HepG2 (cell line): ENCODE results near the gene PLCB4. TPM values are rescaled to one million over a fixed set of nuclear protein-coding genes. Genes with fewer than 3 reads are reported as not detected.

Source experiments
- ATAC-seq: fragments of 200-7000 bp; cut with Tn5 transposase; 3 replicates; pipeline ENCODE4 v1.9.1; 2020; ENCODE audit warnings: mild to moderate bottlenecking, moderate library complexity
- BruUV-seq: library from RNA; stranded (reverse); fragments of 400-500 nt; replicated peaks from 2 replicates; lab custom pipeline; 2021; lab: Mats Ljungman, UMichigan
- CTCF ChIA-PET: fragments of 300-600 bp; formaldehyde crosslinking; extraction: SDS; loops from one replicate; lab custom pipeline; 2021; ENCODE audit warnings: low total read pairs, inconsistent platforms, low intra/inter-chr PET ratio; lab: Yijun Ruan, JAX
- POLR2A ChIA-PET: fragments of 350-600 bp; sonication (Branson Sonifier 250); formaldehyde crosslinking; loops from one replicate; lab custom pipeline; 2020; ENCODE audit warnings: antibody characterized with exemption, inconsistent platforms; lab: Yijun Ruan, JAX
- DNase-seq: peaks from one replicate; pipeline ENCODE4 v3.0.0-alpha.2; 2015; ENCODE audit warnings: low spot score
- FAIRE-seq: peaks from 3 replicates; lab custom pipeline; 2011; peaks lifted over from hg19 to GRCh38; lab: Jason Lieb, UNC
- H2AFZ ChIP-seq: one replicate; pipeline ENCODE4 v1.6.1; 2011; ENCODE audit warnings: low read length, inconsistent platforms
- H3K27ac ChIP-seq: fragments of 300-600 bp; 3 replicates; pipeline ENCODE4 v1.8.0; 2011; ENCODE audit warnings: mixed run types, mild to moderate bottlenecking, mixed read lengths, low read length, inconsistent platforms; ENCODE audit not compliant: insufficient read depth; ENCODE audit errors: extremely low read length
- H3K27me3 ChIP-seq, 2 experiments: fragments of 200-600 bp in 1 of 2; 2 replicates in 1 of 2; 3 replicates in 1 of 2; pipeline versions ENCODE4 v1.6.0 to v1.8.0; 2011; ENCODE audit warnings: low read length in 2 of 2, mild to moderate bottlenecking in 2 of 2, moderate library complexity in 2 of 2, inconsistent platforms in 1 of 2; ENCODE audit not compliant: insufficient read depth in 2 of 2, control insufficient read depth in 1 of 2
- H3K36me3 ChIP-seq, 2 experiments: fragments of 200-600 bp in 1 of 2; replicated peaks in 1 of 2; 2 replicates in 1 of 2; 3 replicates in 1 of 2; pipeline versions ENCODE4 v1.5.1 to v1.8.0; 2011; ENCODE audit warnings: low read length in 2 of 2, inconsistent platforms in 1 of 2; ENCODE audit not compliant: insufficient read depth in 2 of 2, control insufficient read depth in 1 of 2
- H3K4me1 ChIP-seq: 2 replicates; pipeline ENCODE4 v1.5.1; 2012; ENCODE audit warnings: low read length, inconsistent platforms; ENCODE audit not compliant: insufficient read depth
- H3K4me2 ChIP-seq: 2 replicates; pipeline ENCODE4 v1.6.0; 2011; ENCODE audit warnings: low read depth, low read length, inconsistent platforms
- H3K4me3 ChIP-seq, 3 experiments: fragments of 200-600 bp in 1 of 3; sonication (generic), shearing (Covaris generic) in 1 of 3; replicated peaks in 1 of 3; 2 replicates each; pipeline ENCODE4 v1.5.1; 2011 to 2016; ENCODE audit warnings: low read length in 3 of 3, inconsistent platforms in 2 of 3, low read depth in 2 of 3, mild to moderate bottlenecking in 2 of 3, control low read depth in 1 of 3, mixed read lengths in 1 of 3; ENCODE audit not compliant: insufficient read depth in 1 of 3
- H3K79me2 ChIP-seq: one replicate; pipeline ENCODE4 v1.6.1; 2011; ENCODE audit warnings: low read length, inconsistent platforms; ENCODE audit not compliant: insufficient read depth
- H3K9ac ChIP-seq: 2 replicates; pipeline ENCODE4 v1.6.0; 2011; ENCODE audit warnings: mild to moderate bottlenecking, low read depth, low read length, inconsistent platforms; ENCODE audit not compliant: insufficient read depth
- H3K9me3 ChIP-seq: 2 replicates; pipeline ENCODE4 v1.5.1; 2012; ENCODE audit warnings: mild to moderate bottlenecking, low read length
- H4K20me1 ChIP-seq: 2 replicates; pipeline ENCODE4 v1.6.0; 2011; ENCODE audit warnings: inconsistent platforms, mild to moderate bottlenecking, low read length, moderate library complexity; ENCODE audit not compliant: insufficient read depth
- ARID2 ChIP-seq: sonication (generic); formaldehyde crosslinking; IDR thresholded peaks from 2 replicates; pipeline ENCODE4 v1.8.1; 2022; ENCODE audit warnings: mild to moderate bottlenecking, missing genetic modification reagents, borderline replicate concordance
- ARNT2 ChIP-seq: sonication (generic); formaldehyde crosslinking; IDR thresholded peaks from 2 replicates; pipeline ENCODE4 v1.8.0; 2022; ENCODE audit warnings: mild to moderate bottlenecking, low read depth, missing genetic modification reagents, moderate library complexity
- MIXL1 ChIP-seq: IDR thresholded peaks from 2 replicates; pipeline ENCODE4 v1.6.1; 2016
- MXD4 ChIP-seq: IDR thresholded peaks from 2 replicates; pipeline ENCODE4 v1.6.1; 2016; ENCODE audit warnings: mild to moderate bottlenecking, missing biosample characterization, missing genetic modification reagents
- NFYC ChIP-seq: IDR thresholded peaks from 2 replicates; pipeline ENCODE4 v1.6.1; 2016; ENCODE audit warnings: missing genetic modification reagents, missing compliant biosample characterization
- PAF1 ChIP-seq: IDR thresholded peaks from 2 replicates; pipeline ENCODE4 v1.6.1; 2016; ENCODE audit warnings: missing genetic modification reagents, missing compliant biosample characterization
- SYNCRIP ChIP-seq: fragments of 200-400 bp; formaldehyde crosslinking; IDR thresholded peaks from 2 replicates; pipeline ENCODE4 v1.6.1; 2018; ENCODE audit warnings: mild to moderate bottlenecking, low read depth, low read length; ENCODE audit not compliant: insufficient read depth
- YEATS4 ChIP-seq: sonication (generic); formaldehyde crosslinking; IDR thresholded peaks from 2 replicates; pipeline ENCODE4 v1.4.0; 2020; ENCODE audit warnings: missing genetic modification reagents, borderline replicate concordance
- ZEB1 ChIP-seq: IDR thresholded peaks from 2 replicates; pipeline ENCODE4 v1.6.1; 2012; ENCODE audit warnings: mild to moderate bottlenecking, low read depth, inconsistent platforms; ENCODE audit not compliant: insufficient replicate concordance
- ZFYVE20 ChIP-seq: sonication (generic); formaldehyde crosslinking; IDR thresholded peaks from 2 replicates; pipeline ENCODE4 v1.8.0; 2023; ENCODE audit warnings: low read depth, mild to moderate bottlenecking, moderate library complexity, missing genetic modification reagents, borderline replicate concordance
- ZNF256 ChIP-seq: sonication (generic); formaldehyde crosslinking; conservative IDR thresholded peaks from 2 replicates; pipeline ENCODE4 v1.4.0; 2020; ENCODE audit warnings: missing genetic modification reagents
- ZNF275 ChIP-seq: sonication (generic); formaldehyde crosslinking; IDR thresholded peaks from 2 replicates; pipeline ENCODE4 v1.8.0; 2022; ENCODE audit warnings: missing genetic modification reagents, mild to moderate bottlenecking, inconsistent platforms, borderline replicate concordance
- ZNF354B ChIP-seq: sonication (generic); formaldehyde crosslinking; IDR thresholded peaks from 2 replicates; pipeline ENCODE4 v1.8.0; 2022; ENCODE audit warnings: mild to moderate bottlenecking, missing genetic modification reagents
- ZNF460 ChIP-seq: sonication (generic); formaldehyde crosslinking; IDR thresholded peaks from 2 replicates; pipeline ENCODE4 v1.5.1; 2020; ENCODE audit warnings: missing genetic modification reagents, mild to moderate bottlenecking, borderline replicate concordance
- ZNF570 ChIP-seq: sonication (generic); formaldehyde crosslinking; IDR thresholded peaks from 2 replicates; pipeline ENCODE4 v1.4.0; 2020; ENCODE audit warnings: mild to moderate bottlenecking, missing genetic modification reagents, borderline replicate concordance
- ZNF597 ChIP-seq: sonication (generic); formaldehyde crosslinking; IDR thresholded peaks from 2 replicates; pipeline ENCODE4 v1.5.0; 2020; ENCODE audit warnings: missing genetic modification reagents
- ZSCAN9 ChIP-seq: IDR thresholded peaks from 2 replicates; pipeline ENCODE4 v1.6.1; 2016; ENCODE audit warnings: borderline replicate concordance
- whole genome bisulfite sequencing: methylation state at CpG from one replicate; pipeline ENCODE4 v1.1.6; 2017; ENCODE audit warnings: low lambda C conversion rate; 5-methylcytosine and 5-hydroxymethylcytosine counted together
- in situ Hi-C: cut with HindIII; loops from 2 replicates; pipeline ENCODE4 v1.10.0; 2017; ENCODE audit warnings: low pct_unique_long_range_greater_than_20kb; ENCODE audit not compliant: extremely low pct_ligation_motif_present
- intact Hi-C: fragments of 100-400 bp; cut with micrococcal nuclease; formaldehyde crosslinking; loops from one replicate; pipeline ENCODE4 v1.10.0; 2022; ENCODE audit not compliant: unreplicated experiment
- polyA plus RNA-seq, 8 experiments: library from polyadenylated mRNA; depleted of rRNA in 3 of 8; stranded (reverse) in 7 of 8; unstranded in 1 of 8; fragments of >200 nt; fragmentation: Illumina TruSeq in 4 of 8; extraction: Trizol in 4 of 8; gene quantifications; 2 replicates each; pipeline versions ENCODE4 v1.2.1 to v1.2.3, GENCODE V29; 2011 to 2016; ENCODE audit warnings: low read depth in 4 of 8, missing spikeins in 1 of 8, mixed read lengths in 1 of 8; ENCODE audit not compliant: insufficient read depth in 1 of 8
- total RNA-seq, 5 experiments: library from RNA; depleted of rRNA; stranded (reverse); fragments of >200 nt; fragmentation: Illumina TruSeq; extraction: Trizol; gene quantifications; 2 replicates each; pipeline ENCODE4 v1.2.3, GENCODE V29; 2016; ENCODE audit warnings: low read depth in 1 of 5

The PLCB4 gene
- total and polyA plus RNA-seq, 2 of the 13 experiments (the other 11 are each of a cell fraction or from before 2014, with no cell fraction given) = 0.01 TPM; not detected in 1

- no peak for TF ChIP-seq ZFYVE20 (CRISPR knock-in tag)
- TF ChIP-seq YEATS4 (CRISPR knock-in tag) = no peak
Measured at GRCh38 chr20:9397928-9398327, 329.0 kb downstream of the PLCB4 start (continued).

- in situ Hi-C loops = no loop called here
- TF ChIP-seq ZNF460 (CRISPR knock-in tag) = no peak
- TF ChIP-seq, all 625 proteins: peak for 0
- Histone ChIP-seq H3K9ac (no peak overlapping the region), H3K79me2 (no peaks in the 10 kb centered on the region), H3K27me3 (peaks cover 0 to 1% of the 10 kb centered on the region in 2 experiments; a peak in 1 of 5 replicates), H3K4me1 (no peaks in the 10 kb centered on the region), H3K4me3 (no peak overlapping the region), H3K27ac (no peak overlapping the region), H3K9me3 (no peaks in the 10 kb centered on the region), H2AFZ (no peak overlapping the region), H4K20me1 (no peaks in the 10 kb centered on the region), H3K36me3 (no peaks in the 10 kb centered on the region), H3K4me2 (no peak overlapping the region)
- DNase-seq (no peak), FAIRE-seq (no peak), ATAC-seq (no peak)
- ChIA-PET POLR2A (no interaction called here), CTCF (no interaction called here)
- intact Hi-C loops = no loop called here
- WGBS = 20% methylated on average over 4 of the region's 4 CpGs
- no TSS peak for BruUV-seq
Measured at GRCh38 chr20:9398882-9399281, 330.0 kb downstream of the PLCB4 start.

- Histone ChIP-seq H3K79me2 (no peaks in the 10 kb centered on the region), H2AFZ (no peak overlapping the region), H3K9me3 (no peaks in the 10 kb centered on the region), H3K4me1 (no peaks in the 10 kb centered on the region), H3K4me2 (no peak overlapping the region), H3K27me3 (peaks cover 0 to 1% of the 10 kb centered on the region in 2 experiments; a peak in 1 of 5 replicates), H4K20me1 (no peaks in the 10 kb centered on the region), H3K4me3 (no peak overlapping the region), H3K27ac (no peak overlapping the region), H3K36me3 (no peaks in the 10 kb centered on the region), H3K9ac (no peak overlapping the region)
- ChIA-PET CTCF (no interaction called here), POLR2A (no interaction called here)
- no peak for DNase-seq
- ATAC-seq = no peak
- WGBS = 0% methylated on average over 1 of the region's 1 CpG
- FAIRE-seq = no peak
- intact Hi-C loops = no loop called here
- BruUV-seq = no TSS peak
- in situ Hi-C loops = no loop called here
- TF ChIP-seq PAF1 (no peak), MXD4 (no peak), ZSCAN9 (CRISPR knock-in tag) (no peak), ZNF275 (no peak), MIXL1 (CRISPR knock-in tag) (no peak), ARID2 (CRISPR knock-in tag) (no peak), ZNF256 (CRISPR knock-in tag) (no peak), ZNF354B (CRISPR knock-in tag) (no peak), ARNT2 (CRISPR knock-in tag) (no peak), NFYC (CRISPR knock-in tag) (no peak), SYNCRIP (no peak), ZNF597 (CRISPR knock-in tag) (no peak), ZNF570 (CRISPR knock-in tag) (no peak), ZEB1 (no peak)
Measured at GRCh38 chr20:9399322-9399721, 330.4 kb downstream of the PLCB4 start.
